Esophagus muscularis mucosa (tissue), 4 donors: Measurements from ENCODE around the gene HSF4. TPM values are rescaled to one million over a fixed set of nuclear protein-coding genes. Genes with fewer than 3 reads are reported as not detected.
A peak's percentile ranks its signal among the peaks of the same experiment; 100 is the strongest.

Experiments
- DNase-seq: peaks from one replicate; pipeline ENCODE4 v3.0.0-alpha.2; 2017; ENCODE audit errors: extremely low spot score
- H3K27ac ChIP-seq, 4 donors: fragments of 200-600 bp; sonication (generic); replicated peaks in 1 of 4; 1 replicate in 3 of 4; 2 replicates in 1 of 4; pipeline ENCODE4 v1.5.1; 2016 to 2019; ENCODE audit warnings: mild to moderate bottlenecking in 1 of 4
- H3K27me3 ChIP-seq, 4 donors: fragments of 200-600 bp; sonication (generic); one replicate each; pipeline versions ENCODE4 v1.5.1 to v1.6.0; 2016 to 2019
- H3K36me3 ChIP-seq, 4 donors: fragments of 200-600 bp; sonication (generic); one replicate each; pipeline ENCODE4 v1.5.1; 2016 to 2019
- H3K4me1 ChIP-seq, 4 donors: fragments of 200-600 bp; sonication (generic); one replicate each; pipeline ENCODE4 v1.5.1; 2016 to 2019
- H3K4me3 ChIP-seq, 4 donors: fragments of 200-600 bp; sonication (generic); 1 replicate in 2 of 4; 2 replicates in 2 of 4; pipeline ENCODE4 v1.5.1; 2016 to 2019; ENCODE audit warnings: mild to moderate bottlenecking in 4 of 4, moderate library complexity in 1 of 4
- H3K9me3 ChIP-seq, 4 donors: fragments of 200-600 bp; sonication (generic); 1 replicate in 3 of 4; 2 replicates in 1 of 4; pipeline ENCODE4 v1.5.1; 2016 to 2019
- CTCF ChIP-seq, 3 experiments: fragments of 200-600 bp in 2 of 3; fragments of 450-650 bp in 1 of 3; sonication (generic) in 2 of 3; IDR thresholded peaks; one replicate each; pipeline ENCODE4 v1.5.1; 2017 to 2019; ENCODE audit warnings: antibody characterized with exemption in 3 of 3, mild to moderate bottlenecking in 2 of 3, moderate library complexity in 1 of 3
- EP300 ChIP-seq: sonication (generic); formaldehyde crosslinking; IDR thresholded peaks from one replicate; pipeline ENCODE4 v1.6.1; 2017; ENCODE audit warnings: antibody characterized with exemption
- POLR2A ChIP-seq: fragments of 450-650 bp; IDR thresholded peaks from one replicate; pipeline ENCODE4 v1.6.1; 2017; ENCODE audit warnings: antibody characterized with exemption, moderate library complexity, mild to moderate bottlenecking, low read depth
- POLR2AphosphoS5 ChIP-seq, 2 donors: sonication (generic); formaldehyde crosslinking; IDR thresholded peaks; one replicate each; pipeline ENCODE4 v1.6.1; 2017; ENCODE audit warnings: antibody characterized with exemption in 2 of 2
- WGBS: methylation state at CpG from one replicate; pipeline ENCODE4 v1.1.5; 2018; 5-methylcytosine and 5-hydroxymethylcytosine counted together
- intact Hi-C: fragments of 100-400 bp; cut with DNase I; formaldehyde crosslinking; loops from one replicate; pipeline ENCODE4 v1.15.1; 2023
- total RNA-seq, 4 donors: library from RNA; depleted of rRNA; stranded (reverse); fragments of >200 nt; gene quantifications; one replicate each; pipeline versions ENCODE4 v1.1.0 to v1.2.1, GENCODE V29; 2016

HSF4 gene
- total RNA-seq, 4 donors from 2014 or later, result 27.3 to 61.9 (median 41.1) TPM

- 3% methylated on average over 23 of the region's 99 CpGs for WGBS
- Histone ChIP-seq H3K27ac (peak overlapping the region; percentile 80 to 97 (median 90)), H3K36me3 (peaks cover 0 to 11% (median 4%) of the 10 kb centered on the region in 4 donors), H3K27me3 (peaks cover 0 to 36% (median 2%) of the 10 kb centered on the region in 4 donors), H3K4me3 (peak overlapping the region; percentile 53 to 57 (median 54)), H3K9me3 (no peaks in the 10 kb centered on the region), H3K4me1 (peaks cover 65 to 98% (median 84%) of the 10 kb centered on the region in 4 donors)
- peak in 1 of 3 experiments; percentile 5 for TF ChIP-seq CTCF (IDR thresholded peaks at IDR 0.05)
- TF ChIP-seq POLR2A, result no peak
- no peak for TF ChIP-seq EP300
- peak; percentile 51 to 82 for TF ChIP-seq POLR2AphosphoS5 (IDR thresholded peaks at IDR 0.05)
- DNase-seq, result no peak
- intact Hi-C loops, result no loop called here
Measured at GRCh38 chr16:67163164-67163998, 1.2 kb upstream of the HSF4 start.

GRCh38 chr16:67163999-67164558 lies 466 bp upstream of the HSF4 start:
- H3K36me3 ChIP-seq, result peaks cover 0 to 11% (median 4%) of the 10 kb centered on the region in 4 donors
- peaks cover 0 to 36% (median 2%) of the 10 kb centered on the region in 4 donors for H3K27me3 ChIP-seq
- peaks cover 64 to 98% (median 85%) of the 10 kb centered on the region in 4 donors for H3K4me1 ChIP-seq
- peak overlapping the region; percentile 53 to 57 (median 54) for H3K4me3 ChIP-seq
- DNase-seq, result no peak
- WGBS, result 17% methylated on average over 14 of the region's 34 CpGs
- peak overlapping the region; percentile 80 to 97 (median 90) for H3K27ac ChIP-seq
- intact Hi-C loops, result no loop called here
- TF ChIP-seq POLR2A (no peak), EP300 (no peak), CTCF (IDR thresholded peaks at IDR 0.05) (no peak), POLR2AphosphoS5 (IDR thresholded peaks at IDR 0.05) (no peak)
- no peaks in the 10 kb centered on the region for H3K9me3 ChIP-seq

GRCh38 chr16:67165121-67166078 lies 855 bp downstream of the HSF4 start:
- no peak for DNase-seq
- Histone ChIP-seq H3K27me3 (peaks cover 0 to 36% (median 2%) of the 10 kb centered on the region in 4 donors), H3K4me3 (peak overlapping the region; percentile 53 to 57 (median 54)), H3K36me3 (peaks cover 0 to 11% (median 4%) of the 10 kb centered on the region in 4 donors), H3K4me1 (peaks cover 66 to 99% (median 90%) of the 10 kb centered on the region in 4 donors), H3K9me3 (no peaks in the 10 kb centered on the region), H3K27ac (peak overlapping the region; percentile 80 to 97 (median 90))
- TF ChIP-seq CTCF (IDR thresholded peaks at IDR 0.05) (no peak), EP300 (no peak), POLR2AphosphoS5 (IDR thresholded peaks at IDR 0.05) (no peak), POLR2A (no peak)
- WGBS, result 51% methylated on average over 30 of the region's 85 CpGs
- intact Hi-C loops, result no loop called here

- H3K27ac ChIP-seq, result peak overlapping the region; percentile 80 to 97 (median 90)
- H3K9me3 ChIP-seq, result no peaks in the 10 kb centered on the region
- H3K4me1 ChIP-seq, result peaks cover 63 to 100% (median 91%) of the 10 kb centered on the region in 4 donors
- intact Hi-C loops, result no loop called here
- DNase-seq, result no peak
- peak overlapping the region in 3 of 4 donors; percentile 53 to 57 (median 54) for H3K4me3 ChIP-seq
- peaks cover 0 to 36% (median 2%) of the 10 kb centered on the region in 4 donors for H3K27me3 ChIP-seq
- TF ChIP-seq POLR2A (no peak), POLR2AphosphoS5 (IDR thresholded peaks at IDR 0.05) (no peak), CTCF (IDR thresholded peaks at IDR 0.05) (no peak), EP300 (no peak)
- peaks cover 0 to 11% (median 4%) of the 10 kb centered on the region in 4 donors for H3K36me3 ChIP-seq
- WGBS, result 39% methylated on average over 9 of the region's 18 CpGs
Measured at GRCh38 chr16:67166110-67166547, 1.6 kb downstream of the HSF4 start.
